IgD-negative memory B cell (primary cell): ENCODE measurements around the gene SMDT1. TPM values are rescaled to one million over a fixed set of nuclear protein-coding genes. Genes with fewer than 3 reads are reported as not detected.
A peak's percentile ranks its signal among the peaks of the same experiment; 100 is the strongest.
"Not testable (repeated sequence)": the region's sequence is repeated elsewhere in the genome, so short reads cannot be mapped to it uniquely, and the experiment has no call there.

Source experiments
- H3K27ac Mint-ChIP-seq, 3 donors: one replicate each; pipeline ENCODE4 v1.8.0; 2020 to 2022; ENCODE audit warnings: mild to moderate bottlenecking in 3 of 3, mixed read lengths in 3 of 3, moderate library complexity in 1 of 3
- H3K27me3 Mint-ChIP-seq: one replicate; pipeline ENCODE4 v1.8.0; 2021; ENCODE audit warnings: mixed read lengths
- H3K36me3 Mint-ChIP-seq: one replicate; pipeline ENCODE4 v1.8.0; 2020; ENCODE audit warnings: mild to moderate bottlenecking, mixed read lengths
- H3K4me1 Mint-ChIP-seq, 3 donors: one replicate each; pipeline ENCODE4 v1.8.0; 2020 to 2022; ENCODE audit warnings: mixed read lengths in 3 of 3, mild to moderate bottlenecking in 1 of 3
- H3K4me3 Mint-ChIP-seq, 4 donors: one replicate each; pipeline ENCODE4 v1.8.0; 2020 to 2022; ENCODE audit warnings: mild to moderate bottlenecking in 4 of 4, mixed read lengths in 4 of 4, moderate library complexity in 3 of 4
- H3K9me3 Mint-ChIP-seq, 3 donors: one replicate each; pipeline ENCODE4 v1.8.0; 2020 to 2021; ENCODE audit warnings: mixed read lengths in 3 of 3, mild to moderate bottlenecking in 1 of 3
- polyA plus RNA-seq: library from polyadenylated mRNA; unstranded; fragments of 300-500 nt; fragmentation: Illumina TruSeq; gene quantifications from one replicate; pipeline ENCODE4 v1.2.3, GENCODE V29; 2021

The SMDT1 gene
- polyA plus RNA-seq, 1 donor from 2014 or later = 248 TPM

- H3K9me3 Mint-ChIP-seq = no peaks in the 10 kb centered on the region
- H3K27ac Mint-ChIP-seq = peak overlapping the region in 2 of 3 donors; percentile 59 to 86
- H3K27me3 Mint-ChIP-seq = no peaks in the 10 kb centered on the region
- H3K4me3 Mint-ChIP-seq = peak overlapping the region in 1 of 4 donors; percentile 26
- H3K4me1 Mint-ChIP-seq = peaks cover 9 to 29% (median 20%) of the 10 kb centered on the region in 3 donors
- H3K36me3 Mint-ChIP-seq = peaks cover 5% of the 10 kb centered on the region
These were observed 1.9 kb upstream of the SMDT1 start for GRCh38 chr22:42077486-42078125.

GRCh38 chr22:42078469-42079318, 806 bp upstream of the SMDT1 start:
- Mint-ChIP-seq H3K36me3 (peaks cover 5% of the 10 kb centered on the region), H3K4me1 (peaks cover 10 to 29% (median 16%) of the 10 kb centered on the region in 3 donors), H3K27ac (peak overlapping the region; percentile 86 to 99 (median 99)), H3K9me3 (no peaks in the 10 kb centered on the region), H3K4me3 (peak overlapping the region; percentile 84 to 100 (median 96)), H3K27me3 (no peaks in the 10 kb centered on the region)

- Mint-ChIP-seq H3K9me3 (no peaks in the 10 kb centered on the region), H3K36me3 (peaks cover 5% of the 10 kb centered on the region), H3K4me3 (peak overlapping the region; percentile 84 to 100 (median 96)), H3K4me1 (peaks cover 13 to 28% (median 17%) of the 10 kb centered on the region in 3 donors), H3K27ac (peak overlapping the region; percentile 86 to 99 (median 99)), H3K27me3 (no peaks in the 10 kb centered on the region)
These were observed 787 bp downstream of the SMDT1 start for GRCh38 chr22:42080287-42080686.

GRCh38 chr22:42083119-42083518, 3.6 kb downstream of the SMDT1 start:
- Mint-ChIP-seq H3K9me3 (no peaks in the 10 kb centered on the region), H3K4me1 (peaks cover 17 to 32% (median 25%) of the 10 kb centered on the region in 3 donors), H3K27ac (peak overlapping the region in 1 of 3 donors; percentile 23), H3K4me3 (peak overlapping the region in 1 of 4 donors; percentile 84), H3K27me3 (no peaks in the 10 kb centered on the region), H3K36me3 (peaks cover 5% of the 10 kb centered on the region)

GRCh38 chr22:42084874-42085273, 5.4 kb downstream of the SMDT1 start:
- Mint-ChIP-seq H3K27me3 (no peaks in the 10 kb centered on the region), H3K4me1 (peaks cover 21 to 38% (median 29%) of the 10 kb centered on the region in 3 donors), H3K36me3 (peaks cover 5% of the 10 kb centered on the region)

GRCh38 chr22:42086051-42086450, 6.6 kb downstream of the SMDT1 start:
- Mint-ChIP-seq H3K27ac (peak overlapping the region in 1 of 3 donors; percentile 83), H3K9me3 (no peaks in the 10 kb centered on the region), H3K4me3 (peak overlapping the region in 1 of 4 donors; percentile 74), H3K4me1 (peaks cover 20 to 34% (median 33%) of the 10 kb centered on the region in 3 donors), H3K36me3 (peaks cover 4% of the 10 kb centered on the region), H3K27me3 (no peaks in the 10 kb centered on the region)

More at GRCh38 chr22:42084874-42085273, 5.4 kb downstream of the SMDT1 start:
- peak overlapping the region in 1 of 4 donors; percentile 71 for H3K4me3 Mint-ChIP-seq
- H3K27ac Mint-ChIP-seq = no peak overlapping the region
- no peaks in the 10 kb centered on the region for H3K9me3 Mint-ChIP-seq

GRCh38 chr22:42090596-42091454, 11.3 kb downstream of the SMDT1 start, which contains the start of gene NDUFA6:
Gene NDUFA6 (minus strand): TSS chr22:42090772. CDS start chr22:42090744, 28 bp downstream.
- peak within 1 kb of the TSS; percentile 95 to 99 (median 98) for H3K4me3 Mint-ChIP-seq
- peaks cover 15 to 30% (median 21%) of the 10 kb centered on the region in 3 donors for H3K4me1 Mint-ChIP-seq
- peaks cover 3% of the 10 kb centered on the region for H3K36me3 Mint-ChIP-seq
- peak within 1 kb of the TSS; percentile 92 to 99 (median 99) for H3K27ac Mint-ChIP-seq
- H3K9me3 Mint-ChIP-seq = no peaks in the 10 kb centered on the region
- no peaks in the 10 kb centered on the region for H3K27me3 Mint-ChIP-seq

- peaks cover 4% of the 10 kb centered on the region for H3K36me3 Mint-ChIP-seq
- no peaks in the 10 kb centered on the region for H3K27me3 Mint-ChIP-seq
- peak overlapping the region; percentile 92 to 99 (median 99) for H3K27ac Mint-ChIP-seq
- peak overlapping the region; percentile 95 to 99 (median 98) for H3K4me3 Mint-ChIP-seq
- H3K4me1 Mint-ChIP-seq = peaks cover 15 to 24% (median 20%) of the 10 kb centered on the region in 3 donors
- no peaks in the 10 kb centered on the region for H3K9me3 Mint-ChIP-seq
These were observed 11.9 kb downstream of the SMDT1 start for GRCh38 chr22:42091455-42091782.

GRCh38 chr22:42101199-42101598, 21.7 kb downstream of the SMDT1 start:
- Mint-ChIP-seq H3K4me3 (no peak overlapping the region), H3K4me1 (peaks cover 0 to 3% (median 0%) of the 10 kb centered on the region in 3 donors), H3K36me3 (peaks cover 7% of the 10 kb centered on the region), H3K27ac (no peak overlapping the region), H3K27me3 (no peaks in the 10 kb centered on the region), H3K9me3 (peaks cover 0 to 15% (median 13%) of the 10 kb centered on the region in 3 donors)

GRCh38 chr22:42104332-42104860, 24.9 kb downstream of the SMDT1 start:
- not testable (repeated sequence) for H3K4me3 Mint-ChIP-seq, H3K27ac Mint-ChIP-seq, H3K36me3 Mint-ChIP-seq, H3K27me3 Mint-ChIP-seq, H3K4me1 Mint-ChIP-seq
- H3K9me3 Mint-ChIP-seq = peaks cover 0 to 15% (median 13%) of the 10 kb centered on the region in 3 donors

- Mint-ChIP-seq H3K4me1 (no peaks in the 10 kb centered on the region), H3K4me3 (no peak overlapping the region), H3K27ac (no peak overlapping the region), H3K36me3 (no peaks in the 10 kb centered on the region), H3K9me3 (peaks cover 0 to 7% (median 6%) of the 10 kb centered on the region in 3 donors), H3K27me3 (no peaks in the 10 kb centered on the region)
These were observed 29.3 kb downstream of the SMDT1 start for GRCh38 chr22:42108848-42109247.

- H3K4me1 Mint-ChIP-seq = no peaks in the 10 kb centered on the region
- H3K27ac Mint-ChIP-seq = no peak overlapping the region
- H3K4me3 Mint-ChIP-seq = no peak overlapping the region
- H3K9me3 Mint-ChIP-seq = peaks cover 5 to 6% (median 5%) of the 10 kb centered on the region in 3 donors
- no peaks in the 10 kb centered on the region for H3K27me3 Mint-ChIP-seq
- H3K36me3 Mint-ChIP-seq = no peaks in the 10 kb centered on the region
These were observed 32.3 kb downstream of the SMDT1 start for GRCh38 chr22:42111798-42112197.

GRCh38 chr22:42112793-42113192, 33.3 kb downstream of the SMDT1 start:
- not testable (repeated sequence) for H3K27ac Mint-ChIP-seq, H3K9me3 Mint-ChIP-seq, H3K36me3 Mint-ChIP-seq, H3K4me1 Mint-ChIP-seq, H3K4me3 Mint-ChIP-seq, H3K27me3 Mint-ChIP-seq

- Mint-ChIP-seq H3K36me3 (no peaks in the 10 kb centered on the region), H3K4me3 (no peak overlapping the region), H3K27me3 (no peaks in the 10 kb centered on the region), H3K4me1 (peaks cover 0 to 4% (median 3%) of the 10 kb centered on the region in 3 donors), H3K27ac (no peak overlapping the region), H3K9me3 (peaks cover 5 to 6% (median 5%) of the 10 kb centered on the region in 3 donors)
These were observed 35.2 kb downstream of the SMDT1 start for GRCh38 chr22:42114721-42115120.
